Cardiac fibroblast (primary cell): ENCODE data around the gene ATP10A.
A peak's percentile ranks its signal among the peaks of the same experiment; 100 is the strongest.
"Not testable (repeated sequence)": the region's sequence is repeated elsewhere in the genome, so short reads cannot be mapped to it uniquely, and the experiment has no call there.

Source experiments
- DNase-seq, 2 donors: peaks; one replicate each; pipeline versions ENCODE4 v3.0.0 to v3.0.0-alpha.2; 2010; ENCODE audit warnings: low read depth in 2 of 2
- H3K4me3 ChIP-seq, 2 donors: replicated peaks in 1 of 2; 1 replicate in 1 of 2; 2 replicates in 1 of 2; pipeline ENCODE4 v1.5.1; 2011; ENCODE audit warnings: low read depth in 2 of 2, low read length in 2 of 2, mild to moderate bottlenecking in 2 of 2, moderate library complexity in 1 of 2
- CTCF ChIP-seq: IDR thresholded peaks from one replicate; pipeline ENCODE4 v1.5.1; 2011; ENCODE audit warnings: low read depth, mild to moderate bottlenecking, low read length, inconsistent platforms

Gene ATP10A

GRCh38 chr15:25860885-25861866 is 2.0 kb downstream of the ATP10A start:
- no peak for TF ChIP-seq CTCF
- no peak for DNase-seq
- H3K4me3 ChIP-seq, result peak overlapping the region in 1 of 2 donors; percentile 61

GRCh38 chr15:25859838-25860645 is 3.1 kb downstream of the ATP10A start:
- TF ChIP-seq CTCF, result no peak
- H3K4me3 ChIP-seq, result no peak overlapping the region
- no peak for DNase-seq

- DNase-seq, result no peak
- no peak for TF ChIP-seq CTCF
- H3K4me3 ChIP-seq, result no peak overlapping the region
Measured at GRCh38 chr15:25858952-25859760, 4.0 kb downstream of the ATP10A start.

- not testable (repeated sequence) for H3K4me3 ChIP-seq, DNase-seq
Measured at GRCh38 chr15:25856059-25856458, 7.1 kb downstream of the ATP10A start.

- DNase-seq, result peak; percentile 13 to 18
- TF ChIP-seq CTCF, result no peak
- no peak overlapping the region for H3K4me3 ChIP-seq
Measured at GRCh38 chr15:25852661-25853524, 10.2 kb downstream of the ATP10A start.

GRCh38 chr15:25852027-25852426 is 11.1 kb downstream of the ATP10A start:
- H3K4me3 ChIP-seq, result no peak overlapping the region
- no peak for TF ChIP-seq CTCF
- no peak for DNase-seq
